SK-N-SH (cell line): ENCODE results near the gene HPN. TPM values are rescaled to one million over a fixed set of nuclear protein-coding genes. Genes with fewer than 3 reads are reported as not detected.

Experiments used
- CTCF ChIA-PET: fragments of 300-600, 350-600 bp; formaldehyde crosslinking; extraction: SDS; loops from one replicate; lab custom pipeline; 2021; lab: Yijun Ruan, JAX
- POLR2A ChIA-PET: fragments of 350-600 bp; sonication (Branson Sonifier 250); formaldehyde crosslinking; extraction: SDS; loops from one replicate; lab custom pipeline; 2020; ENCODE audit warnings: antibody characterized with exemption, inconsistent platforms; lab: Yijun Ruan, JAX
- DNase-seq: peaks from one replicate; pipeline ENCODE4 v3.0.0; 2012
- H2AFZ ChIP-seq: fragments of 200-600 bp; sonication (generic); 2 replicates; pipeline ENCODE4 v1.8.1; 2016; ENCODE audit warnings: antibody characterized with exemption, mild to moderate bottlenecking, low read depth
- H3F3A ChIP-seq: fragments of 200-600 bp; sonication (generic); replicated peaks from 2 replicates; pipeline ENCODE3; 2016; ENCODE audit warnings: antibody characterized with exemption, mild to moderate bottlenecking; ENCODE audit not compliant: insufficient read depth
- H3K27ac ChIP-seq, 2 experiments: fragments of 200-500 bp in 1 of 2; fragments of 200-600 bp in 1 of 2; sonication (Bioruptor generic) in 1 of 2; sonication (generic), shearing (Covaris generic) in 1 of 2; 2 replicates each; pipeline versions ENCODE4 v1.5.1 to v1.6.1; 2014 to 2016; ENCODE audit warnings: low read depth in 2 of 2, inconsistent platforms in 1 of 2, low read length in 1 of 2, mild to moderate bottlenecking in 1 of 2, mixed read lengths in 1 of 2
- H3K27me3 ChIP-seq: fragments of 200-600 bp; sonication (generic), shearing (Covaris generic); 2 replicates; pipeline ENCODE4 v1.6.1; 2016; ENCODE audit warnings: mixed run types; ENCODE audit not compliant: insufficient read depth
- H3K36me3 ChIP-seq, 2 experiments: fragments of 200-500 bp in 1 of 2; fragments of 200-600 bp in 1 of 2; sonication (Bioruptor generic) in 1 of 2; sonication (generic) in 1 of 2; replicated peaks in 1 of 2; 2 replicates each; pipeline versions ENCODE3 to v1.5.1; 2014 to 2016; ENCODE audit warnings: low read length in 1 of 2, mild to moderate bottlenecking in 1 of 2; ENCODE audit not compliant: insufficient read depth in 2 of 2, control insufficient read depth in 1 of 2
- H3K4me1 ChIP-seq, 2 experiments: fragments of 200-500 bp in 1 of 2; fragments of 200-600 bp in 1 of 2; sonication (Bioruptor generic) in 1 of 2; sonication (generic), shearing (Covaris generic) in 1 of 2; 2 replicates each; pipeline versions ENCODE4 v1.5.1 to v1.6.1; 2014 to 2016; ENCODE audit warnings: low read depth in 1 of 2, low read length in 1 of 2, mixed run types in 1 of 2; ENCODE audit not compliant: insufficient read depth in 2 of 2, control insufficient read depth in 1 of 2
- H3K4me2 ChIP-seq: fragments of 200-600 bp; sonication (generic), shearing (Covaris generic); 2 replicates; pipeline ENCODE4 v1.6.1; 2017; ENCODE audit warnings: mixed run types
- H3K4me3 ChIP-seq, 2 experiments: fragments of 200-500 bp in 1 of 2; fragments of 200-600 bp in 1 of 2; sonication (Bioruptor generic) in 1 of 2; sonication (generic), shearing (Covaris generic) in 1 of 2; 2 replicates each; pipeline versions ENCODE4 v1.5.1 to v1.8.1; 2014 to 2016; ENCODE audit warnings: low read depth in 2 of 2, inconsistent platforms in 1 of 2, low read length in 1 of 2, mild to moderate bottlenecking in 1 of 2, mixed read lengths in 1 of 2, moderate library complexity in 1 of 2
- H3K79me2 ChIP-seq: fragments of 200-600 bp; sonication (generic); 2 replicates; pipeline ENCODE4 v1.8.1; 2017; ENCODE audit warnings: mild to moderate bottlenecking; ENCODE audit not compliant: insufficient read depth
- H3K9ac ChIP-seq: fragments of 200-600 bp; sonication (generic); 2 replicates; pipeline ENCODE4 v1.6.1; 2017; ENCODE audit warnings: mixed run types
- H3K9me2 ChIP-seq: fragments of 200-600 bp; sonication (generic); 2 replicates; pipeline ENCODE4 v1.6.1; 2017; ENCODE audit warnings: mixed run types
- H3K9me3 ChIP-seq: fragments of 200-600 bp; sonication (generic); 2 replicates; pipeline ENCODE4 v1.6.1; 2017; ENCODE audit warnings: mixed run types, mild to moderate bottlenecking, moderate library complexity
- H4K20me1 ChIP-seq: fragments of 200-600 bp; sonication (generic); 2 replicates; pipeline ENCODE4 v1.6.1; 2017; ENCODE audit warnings: mild to moderate bottlenecking, mixed run types; ENCODE audit not compliant: insufficient read depth
- CTCF ChIP-seq: fragments of 200-600 bp; sonication (generic); IDR thresholded peaks from 2 replicates; pipeline ENCODE4 v1.6.1; 2017; ENCODE audit warnings: antibody characterized with exemption, mild to moderate bottlenecking, moderate library complexity
- EZH2phosphoT487 ChIP-seq: fragments of 200-600 bp; sonication (generic); IDR thresholded peaks from 2 replicates; pipeline ENCODE4 v1.6.1; 2017; ENCODE audit warnings: low read depth, mixed run types, mild to moderate bottlenecking, antibody characterized with exemption, moderate library complexity, borderline replicate concordance
- FOSL2 ChIP-seq: IDR thresholded peaks from 2 replicates; pipeline ENCODE4 v1.4.0; 2012; ENCODE audit warnings: low read depth, mild to moderate bottlenecking, moderate library complexity, borderline replicate concordance
- FOXJ3 ChIP-seq: sonication (generic); formaldehyde crosslinking; IDR thresholded peaks from 2 replicates; pipeline ENCODE4 v1.5.1; 2020; ENCODE audit warnings: mild to moderate bottlenecking, missing genetic modification reagents
- GATA2 ChIP-seq: sonication (generic); formaldehyde crosslinking; IDR thresholded peaks from 2 replicates; pipeline ENCODE4 v1.5.0; 2020; ENCODE audit warnings: mild to moderate bottlenecking, missing genetic modification reagents
- IRF3 ChIP-seq: fragments of 150-350 bp; IDR thresholded peaks from 2 replicates; pipeline ENCODE4 v1.6.1; 2016; ENCODE audit warnings: mild to moderate bottlenecking, low read depth, low read length
- MXI1 ChIP-seq: IDR thresholded peaks from 2 replicates; pipeline ENCODE4 v1.6.1; 2012; ENCODE audit warnings: mild to moderate bottlenecking, low read depth, low read length, improper control_type of control experiment
- NRF1 ChIP-seq: IDR thresholded peaks from 2 replicates; pipeline ENCODE4 v1.6.1; 2012; ENCODE audit warnings: low read depth, mild to moderate bottlenecking, low read length
- PBX3 ChIP-seq: IDR thresholded peaks from 2 replicates; pipeline ENCODE4; 2012
- RFX5 ChIP-seq: IDR thresholded peaks from 2 replicates; pipeline ENCODE4 v1.6.1; 2012; ENCODE audit warnings: mild to moderate bottlenecking, improper control_type of control experiment, low read length
- TAF1 ChIP-seq: IDR thresholded peaks from 2 replicates; pipeline ENCODE4 v1.6.1; 2012; ENCODE audit warnings: low read depth, mild to moderate bottlenecking, low read length, moderate library complexity, borderline replicate concordance
- TCF12 ChIP-seq: IDR thresholded peaks from 2 replicates; pipeline ENCODE4 v1.4.0; 2012
- USF1 ChIP-seq: IDR thresholded peaks from 2 replicates; pipeline ENCODE4 v1.4.0; 2012; ENCODE audit warnings: low read depth, borderline replicate concordance
- ZBTB33 ChIP-seq: IDR thresholded peaks from 2 replicates; pipeline ENCODE4 v1.4.0; 2012; ENCODE audit warnings: low read depth, borderline replicate concordance
- WGBS: methylation state at CpG from one replicate; pipeline ENCODE4 v1.1.6; 2017; ENCODE audit warnings: low lambda C conversion rate; 5-methylcytosine and 5-hydroxymethylcytosine counted together
- polyA plus RNA-seq, 3 experiments: library from polyadenylated mRNA; depleted of rRNA; stranded (reverse); fragments of >200 nt; gene quantifications; 2 replicates each; pipeline ENCODE4 v1.2.3, GENCODE V29; 2012

The HPN gene
- polyA plus RNA-seq, 1 of the 3 experiments (the other 2 are of a cell fraction), result 0.05 TPM

GRCh38 chr19:35042056-35042730 lies 672 bp downstream of the HPN start:
- H3K4me1 ChIP-seq, result no peaks in the 10 kb centered on the region
- ChIA-PET POLR2A (no interaction called here), CTCF (interaction anchor here (1.0 to 5.2 kb wide), 5 partner anchors 10 to 50 kb away, joined by 3 to 86 read pairs (median 25); partner anchors contain the start of gene SCN1B)
- H3K9ac ChIP-seq, result no peak overlapping the region
- no peaks in the 10 kb centered on the region for H3K36me3 ChIP-seq
- H3K4me3 ChIP-seq, result no peak overlapping the region
- no peaks in the 10 kb centered on the region for H3K9me3 ChIP-seq
- H3K27me3 ChIP-seq, result no peaks in the 10 kb centered on the region
- DNase-seq, result no peak
- no peak overlapping the region for H3K27ac ChIP-seq
- H3F3A ChIP-seq, result no peaks in the 10 kb centered on the region
- no peak overlapping the region for H3K4me2 ChIP-seq
- H4K20me1 ChIP-seq, result no peaks in the 10 kb centered on the region
- WGBS, result 80% methylated on average over 14 of the region's 14 CpGs
- TF ChIP-seq FOSL2, result no peak
- no peak for TF ChIP-seq CTCF
- no peak for TF ChIP-seq NRF1
- TF ChIP-seq TAF1, result no peak
- TF ChIP-seq RFX5, result no peak
- TF ChIP-seq MXI1, result no peak
- no peak for TF ChIP-seq IRF3
- no peak for TF ChIP-seq FOXJ3 (CRISPR knock-in tag)
- TF ChIP-seq GATA2 (CRISPR knock-in tag), result no peak
- no peak for TF ChIP-seq EZH2phosphoT487
- no peak for TF ChIP-seq USF1
- no peak for TF ChIP-seq ZBTB33
- no peak for TF ChIP-seq PBX3
- no peak for TF ChIP-seq TCF12
- no peaks in the 10 kb centered on the region for H3K79me2 ChIP-seq
- H2AFZ ChIP-seq, result no peak overlapping the region
- H3K9me2 ChIP-seq, result no peaks in the 10 kb centered on the region
